ENCODE data around the gene SMARCAD1. TPM values are rescaled to one million over a fixed set of nuclear protein-coding genes. Genes with fewer than 3 reads are reported as not detected.

SMARCAD1 gene
- polyA plus RNA-seq, 1 of the 3 experiments (the other 2 are of a cell fraction), result 10.7 TPM

DNA sequence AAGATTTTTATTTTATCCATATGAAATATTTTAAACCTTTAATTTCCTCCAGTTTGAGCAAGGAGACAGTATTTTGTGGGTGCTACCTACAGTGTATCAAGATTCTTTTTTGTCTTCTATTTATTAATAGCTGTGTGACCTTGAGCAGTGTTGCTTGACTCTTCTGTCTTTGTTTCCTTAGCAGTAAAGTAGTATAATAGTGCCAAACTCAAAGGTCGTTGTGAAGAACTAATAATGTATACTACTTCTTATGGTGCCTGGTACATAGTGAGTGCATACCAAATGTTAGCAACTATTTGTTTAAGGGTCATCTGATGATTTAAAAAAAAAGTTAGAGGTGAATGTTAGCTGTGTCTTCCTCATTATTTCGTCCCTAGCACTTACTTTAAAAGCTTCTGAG lies 30.5 kb downstream of the SMARCAD1 start:
- Histone ChIP-seq H3K4me1 (ENCODE audit: control insufficient read depth in 1 of 2, insufficient read depth in 2 of 2, low read depth in 1 of 2, low read length in 1 of 2) (no peaks in the 10 kb centered on the region), H3K4me2 (no peak overlapping the region), H3K9me2 (no peaks in the 10 kb centered on the region), H3K9ac (no peak overlapping the region), H3K4me3 (ENCODE audit: low read depth in 2 of 2, low read length in 1 of 2) (no peak overlapping the region), H3K27ac (ENCODE audit: low read depth in 2 of 2, low read length in 1 of 2) (no peak overlapping the region), H3K27me3 (ENCODE audit: insufficient read depth) (no peaks in the 10 kb centered on the region), H3K36me3 (replicated peaks in 1 of 2; ENCODE audit: control insufficient read depth in 1 of 2, insufficient read depth in 2 of 2, low read length in 1 of 2) (peaks cover 81% of the 10 kb centered on the region in 2 experiments), H3K9me3 (no peaks in the 10 kb centered on the region), H4K20me1 (ENCODE audit: insufficient read depth) (no peaks in the 10 kb centered on the region), H3K79me2 (ENCODE audit: insufficient read depth) (peaks cover 4% of the 10 kb centered on the region; the same call in 1 of the 2 replicates), H2AFZ (ENCODE audit: low read depth) (no peak overlapping the region), H3F3A (replicated peaks; ENCODE audit: insufficient read depth) (peaks cover 16% of the 10 kb centered on the region)
- TF ChIP-seq, protein P1, sequence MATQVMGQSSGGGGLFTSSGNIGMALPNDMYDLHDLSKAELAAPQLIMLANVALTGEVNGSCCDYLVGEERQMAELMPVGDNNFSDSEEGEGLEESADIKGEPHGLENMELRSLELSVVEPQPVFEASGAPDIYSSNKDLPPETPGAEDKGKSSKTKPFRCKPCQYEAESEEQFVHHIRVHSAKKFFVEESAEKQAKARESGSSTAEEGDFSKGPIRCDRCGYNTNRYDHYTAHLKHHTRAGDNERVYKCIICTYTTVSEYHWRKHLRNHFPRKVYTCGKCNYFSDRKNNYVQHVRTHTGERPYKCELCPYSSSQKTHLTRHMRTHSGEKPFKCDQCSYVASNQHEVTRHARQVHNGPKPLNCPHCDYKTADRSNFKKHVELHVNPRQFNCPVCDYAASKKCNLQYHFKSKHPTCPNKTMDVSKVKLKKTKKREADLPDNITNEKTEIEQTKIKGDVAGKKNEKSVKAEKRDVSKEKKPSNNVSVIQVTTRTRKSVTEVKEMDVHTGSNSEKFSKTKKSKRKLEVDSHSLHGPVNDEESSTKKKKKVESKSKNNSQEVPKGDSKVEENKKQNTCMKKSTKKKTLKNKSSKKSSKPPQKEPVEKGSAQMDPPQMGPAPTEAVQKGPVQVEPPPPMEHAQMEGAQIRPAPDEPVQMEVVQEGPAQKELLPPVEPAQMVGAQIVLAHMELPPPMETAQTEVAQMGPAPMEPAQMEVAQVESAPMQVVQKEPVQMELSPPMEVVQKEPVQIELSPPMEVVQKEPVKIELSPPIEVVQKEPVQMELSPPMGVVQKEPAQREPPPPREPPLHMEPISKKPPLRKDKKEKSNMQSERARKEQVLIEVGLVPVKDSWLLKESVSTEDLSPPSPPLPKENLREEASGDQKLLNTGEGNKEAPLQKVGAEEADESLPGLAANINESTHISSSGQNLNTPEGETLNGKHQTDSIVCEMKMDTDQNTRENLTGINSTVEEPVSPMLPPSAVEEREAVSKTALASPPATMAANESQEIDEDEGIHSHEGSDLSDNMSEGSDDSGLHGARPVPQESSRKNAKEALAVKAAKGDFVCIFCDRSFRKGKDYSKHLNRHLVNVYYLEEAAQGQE (IDR thresholded peaks at IDR 0.05; ENCODE audit: low read depth, low read length), result no peak
- TF ChIP-seq RAD21 (IDR thresholded peaks at IDR 0.05; ENCODE audit: low read length), result no peak
- no peak for TF ChIP-seq FOXM1 (IDR thresholded peaks at IDR 0.05; ENCODE audit: low read depth)
- no peak for TF ChIP-seq EZH2phosphoT487 (IDR thresholded peaks at IDR 0.05; ENCODE audit: borderline replicate concordance, low read depth)
- TF ChIP-seq, protein P2, sequence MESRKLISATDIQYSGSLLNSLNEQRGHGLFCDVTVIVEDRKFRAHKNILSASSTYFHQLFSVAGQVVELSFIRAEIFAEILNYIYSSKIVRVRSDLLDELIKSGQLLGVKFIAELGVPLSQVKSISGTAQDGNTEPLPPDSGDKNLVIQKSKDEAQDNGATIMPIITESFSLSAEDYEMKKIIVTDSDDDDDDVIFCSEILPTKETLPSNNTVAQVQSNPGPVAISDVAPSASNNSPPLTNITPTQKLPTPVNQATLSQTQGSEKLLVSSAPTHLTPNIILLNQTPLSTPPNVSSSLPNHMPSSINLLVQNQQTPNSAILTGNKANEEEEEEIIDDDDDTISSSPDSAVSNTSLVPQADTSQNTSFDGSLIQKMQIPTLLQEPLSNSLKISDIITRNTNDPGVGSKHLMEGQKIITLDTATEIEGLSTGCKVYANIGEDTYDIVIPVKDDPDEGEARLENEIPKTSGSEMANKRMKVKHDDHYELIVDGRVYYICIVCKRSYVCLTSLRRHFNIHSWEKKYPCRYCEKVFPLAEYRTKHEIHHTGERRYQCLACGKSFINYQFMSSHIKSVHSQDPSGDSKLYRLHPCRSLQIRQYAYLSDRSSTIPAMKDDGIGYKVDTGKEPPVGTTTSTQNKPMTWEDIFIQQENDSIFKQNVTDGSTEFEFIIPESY (IDR thresholded peaks at IDR 0.05; ENCODE audit: borderline replicate concordance, low read depth), result no peak
- no peak for TF ChIP-seq RFX5 (IDR thresholded peaks at IDR 0.05; ENCODE audit: low read length)
- no peak for TF ChIP-seq ELF1 (IDR thresholded peaks at IDR 0.05)
- TF ChIP-seq FOXJ3 (CRISPR knock-in tag; IDR thresholded peaks at IDR 0.05), result no peak
- no peak for TF ChIP-seq MEF2A (IDR thresholded peaks at IDR 0.05; ENCODE audit: borderline replicate concordance, low read depth)
- TF ChIP-seq JUND (IDR thresholded peaks at IDR 0.05), result no peak
- TF ChIP-seq MXI1 (IDR thresholded peaks at IDR 0.05; ENCODE audit: low read depth, low read length), result no peak
- TF ChIP-seq RXRA (IDR thresholded peaks at IDR 0.05; ENCODE audit: borderline replicate concordance, low read depth), result no peak
- TF ChIP-seq, protein P3, sequence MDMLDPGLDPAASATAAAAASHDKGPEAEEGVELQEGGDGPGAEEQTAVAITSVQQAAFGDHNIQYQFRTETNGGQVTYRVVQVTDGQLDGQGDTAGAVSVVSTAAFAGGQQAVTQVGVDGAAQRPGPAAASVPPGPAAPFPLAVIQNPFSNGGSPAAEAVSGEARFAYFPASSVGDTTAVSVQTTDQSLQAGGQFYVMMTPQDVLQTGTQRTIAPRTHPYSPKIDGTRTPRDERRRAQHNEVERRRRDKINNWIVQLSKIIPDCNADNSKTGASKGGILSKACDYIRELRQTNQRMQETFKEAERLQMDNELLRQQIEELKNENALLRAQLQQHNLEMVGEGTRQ (IDR thresholded peaks at IDR 0.05; ENCODE audit: borderline replicate concordance, low read depth, low read length), result no peak
- TF ChIP-seq, protein P4, sequence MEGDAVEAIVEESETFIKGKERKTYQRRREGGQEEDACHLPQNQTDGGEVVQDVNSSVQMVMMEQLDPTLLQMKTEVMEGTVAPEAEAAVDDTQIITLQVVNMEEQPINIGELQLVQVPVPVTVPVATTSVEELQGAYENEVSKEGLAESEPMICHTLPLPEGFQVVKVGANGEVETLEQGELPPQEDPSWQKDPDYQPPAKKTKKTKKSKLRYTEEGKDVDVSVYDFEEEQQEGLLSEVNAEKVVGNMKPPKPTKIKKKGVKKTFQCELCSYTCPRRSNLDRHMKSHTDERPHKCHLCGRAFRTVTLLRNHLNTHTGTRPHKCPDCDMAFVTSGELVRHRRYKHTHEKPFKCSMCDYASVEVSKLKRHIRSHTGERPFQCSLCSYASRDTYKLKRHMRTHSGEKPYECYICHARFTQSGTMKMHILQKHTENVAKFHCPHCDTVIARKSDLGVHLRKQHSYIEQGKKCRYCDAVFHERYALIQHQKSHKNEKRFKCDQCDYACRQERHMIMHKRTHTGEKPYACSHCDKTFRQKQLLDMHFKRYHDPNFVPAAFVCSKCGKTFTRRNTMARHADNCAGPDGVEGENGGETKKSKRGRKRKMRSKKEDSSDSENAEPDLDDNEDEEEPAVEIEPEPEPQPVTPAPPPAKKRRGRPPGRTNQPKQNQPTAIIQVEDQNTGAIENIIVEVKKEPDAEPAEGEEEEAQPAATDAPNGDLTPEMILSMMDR (IDR thresholded peaks at IDR 0.05), result no peak
- 96% methylated on average over 2 of the region's 2 CpGs for WGBS (ENCODE audit: low lambda C conversion rate)
- DNase-seq, result no peak
- CTCF ChIA-PET, result interaction anchor here (1.0 kb wide), 1 partner anchor 446 kb away, joined by 3 read pairs; no protein-coding TSS in a partner anchor
- POLR2A ChIA-PET, result no interaction called here
